Measurements from ENCODE around the gene POLR3B.

DNA sequence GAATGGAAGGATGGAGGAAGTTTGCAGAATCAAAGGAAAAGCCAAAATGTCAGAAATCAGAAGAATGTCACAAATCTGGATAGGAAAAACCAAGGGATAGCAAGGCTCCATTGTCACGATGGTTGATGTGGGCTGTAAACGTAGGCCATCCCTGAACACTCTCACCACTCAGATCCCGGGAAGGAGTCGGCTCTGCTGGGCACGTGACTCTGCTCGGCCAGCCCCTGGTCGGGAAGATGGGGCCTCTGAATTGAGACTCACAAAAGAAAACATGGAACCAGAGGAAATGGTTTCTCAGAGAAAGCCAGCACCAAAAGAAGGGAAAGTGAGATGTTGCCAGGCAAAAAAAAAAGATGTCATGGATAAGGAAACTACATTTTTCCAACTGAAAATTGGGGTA lies 28.8 kb upstream of the POLR3B start:
- TF ChIP-seq, protein P1, sequence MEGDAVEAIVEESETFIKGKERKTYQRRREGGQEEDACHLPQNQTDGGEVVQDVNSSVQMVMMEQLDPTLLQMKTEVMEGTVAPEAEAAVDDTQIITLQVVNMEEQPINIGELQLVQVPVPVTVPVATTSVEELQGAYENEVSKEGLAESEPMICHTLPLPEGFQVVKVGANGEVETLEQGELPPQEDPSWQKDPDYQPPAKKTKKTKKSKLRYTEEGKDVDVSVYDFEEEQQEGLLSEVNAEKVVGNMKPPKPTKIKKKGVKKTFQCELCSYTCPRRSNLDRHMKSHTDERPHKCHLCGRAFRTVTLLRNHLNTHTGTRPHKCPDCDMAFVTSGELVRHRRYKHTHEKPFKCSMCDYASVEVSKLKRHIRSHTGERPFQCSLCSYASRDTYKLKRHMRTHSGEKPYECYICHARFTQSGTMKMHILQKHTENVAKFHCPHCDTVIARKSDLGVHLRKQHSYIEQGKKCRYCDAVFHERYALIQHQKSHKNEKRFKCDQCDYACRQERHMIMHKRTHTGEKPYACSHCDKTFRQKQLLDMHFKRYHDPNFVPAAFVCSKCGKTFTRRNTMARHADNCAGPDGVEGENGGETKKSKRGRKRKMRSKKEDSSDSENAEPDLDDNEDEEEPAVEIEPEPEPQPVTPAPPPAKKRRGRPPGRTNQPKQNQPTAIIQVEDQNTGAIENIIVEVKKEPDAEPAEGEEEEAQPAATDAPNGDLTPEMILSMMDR (IDR thresholded peaks at IDR 0.05): no peak
- TF ChIP-seq POLR2AphosphoS5 (IDR thresholded peaks at IDR 0.05) (no peak), EP300 (IDR thresholded peaks at IDR 0.05) (no peak)
